A549 (cell line): Measurements from ENCODE around the gene NEK11. TPM values are rescaled to one million over a fixed set of nuclear protein-coding genes. Genes with fewer than 3 reads are reported as not detected.

ENCODE experiments used
- ATAC-seq, 2 experiments: fragments of 200-7000 bp in 1 of 2; fragments of >200 bp in 1 of 2; cut with Nextera tagmentation in 1 of 2; cut with Tn5 transposase in 1 of 2; 3 replicates each; pipeline versions ENCODE4 v1.8.0 to v1.9.1; 2018 to 2020; ENCODE audit warnings: mild to moderate bottlenecking in 1 of 2, moderate library complexity in 1 of 2
- CTCF ChIA-PET: fragments of 300-600 bp; sonication (Branson Sonifier 250); formaldehyde crosslinking; extraction: SDS; loops from one replicate; lab custom pipeline; 2021; ENCODE audit warnings: antibody characterized with exemption, inconsistent platforms; lab: Yijun Ruan, JAX
- POLR2A ChIA-PET: fragments of 350-600 bp; formaldehyde crosslinking; extraction: SDS; loops from one replicate; lab custom pipeline; 2021; ENCODE audit warnings: antibody characterized with exemption, inconsistent platforms; lab: Yijun Ruan, JAX
- DNase-seq, 2 experiments: peaks; one replicate each; pipeline versions ENCODE4 v3.0.0 to v3.0.0-alpha.2; 2011 to 2016; ENCODE audit warnings: low read depth in 1 of 2, low spot score in 1 of 2
- FAIRE-seq: peaks from 2 replicates; lab custom pipeline; 2011; peaks lifted over from hg19 to GRCh38; lab: Jason Lieb, UNC
- H3K27ac ChIP-seq, 2 experiments: fragments of >200 bp; sonication (Bioruptor Twin); formaldehyde crosslinking; 3 replicates each; pipeline ENCODE4 v1.5.1; 2016 to 2017
- H3K4me1 ChIP-seq: fragments of >200 bp; sonication (Bioruptor Twin); formaldehyde crosslinking; 3 replicates; pipeline ENCODE4 v1.6.1; 2016
- H3K4me2 ChIP-seq: fragments of >200 bp; sonication (Bioruptor Twin); formaldehyde crosslinking; 3 replicates; pipeline ENCODE4 v1.6.1; 2016
- H3K4me3 ChIP-seq: fragments of >200 bp; sonication (Bioruptor Twin); formaldehyde crosslinking; 3 replicates; pipeline ENCODE4 v1.5.1; 2016
- H3K9me3 ChIP-seq: fragments of >200 bp; sonication (Bioruptor Twin); formaldehyde crosslinking; 3 replicates; pipeline ENCODE4 v1.6.1; 2016
- CBX2 ChIP-seq: fragments of 200-600 bp; sonication (generic); IDR thresholded peaks from 2 replicates; pipeline ENCODE4 v1.6.1; 2016; ENCODE audit warnings: low read depth, mild to moderate bottlenecking, borderline replicate concordance
- CHD2 ChIP-seq: fragments of 150-350 bp; IDR thresholded peaks from 2 replicates; pipeline ENCODE4 v1.6.1; 2014; ENCODE audit warnings: low read length; ENCODE audit not compliant: partially characterized antibody
- EHF ChIP-seq: fragments of 250-450 bp; sonication (Bioruptor Pico); IDR thresholded peaks from 2 replicates; pipeline ENCODE4 v1.5.0; 2020; ENCODE audit warnings: mild to moderate bottlenecking
- EP300 ChIP-seq, 2 experiments: fragments of >200 bp; sonication (Bioruptor Twin); formaldehyde crosslinking; IDR thresholded peaks; 2 replicates in 1 of 2; 3 replicates in 1 of 2; pipeline ENCODE4 v1.6.1; 2016 to 2017
- FOXS1 ChIP-seq: fragments of 250-450 bp; sonication (Bioruptor Pico); IDR thresholded peaks from 2 replicates; pipeline ENCODE4 v1.5.0; 2020; ENCODE audit warnings: mild to moderate bottlenecking, moderate library complexity
- HEYL ChIP-seq: fragments of 250-450 bp; sonication (Bioruptor Pico); IDR thresholded peaks from 2 replicates; pipeline ENCODE4 v1.8.0; 2021; ENCODE audit warnings: mild to moderate bottlenecking, moderate library complexity
- HOXA7 ChIP-seq: fragments of 250-450 bp; sonication (Bioruptor Pico); IDR thresholded peaks from 2 replicates; pipeline ENCODE4 v1.5.0; 2020; ENCODE audit warnings: mild to moderate bottlenecking, moderate library complexity
- KDM1A ChIP-seq: fragments of 200-600 bp; sonication (generic); IDR thresholded peaks from 2 replicates; pipeline ENCODE4 v1.6.1; 2016; ENCODE audit warnings: low read depth, mild to moderate bottlenecking
- KDM5A ChIP-seq: fragments of 200-600 bp; sonication (generic); IDR thresholded peaks from 2 replicates; pipeline ENCODE4 v1.6.1; 2016; ENCODE audit warnings: antibody characterized with exemption, mild to moderate bottlenecking
- POLR2A ChIP-seq: IDR thresholded peaks from 2 replicates; pipeline ENCODE4 v1.6.1; 2012; ENCODE audit warnings: mild to moderate bottlenecking, low read length
- RARB ChIP-seq: fragments of 250-450 bp; sonication (Bioruptor Pico); IDR thresholded peaks from 2 replicates; pipeline ENCODE4 v1.8.0; 2021; ENCODE audit warnings: mild to moderate bottlenecking, moderate library complexity
- RFX5 ChIP-seq: fragments of 450-650 bp; IDR thresholded peaks from 2 replicates; pipeline ENCODE4 v1.7.1; 2014; ENCODE audit warnings: antibody characterized with exemption, mild to moderate bottlenecking, moderate library complexity
- SREBF2 ChIP-seq: fragments of 450-650 bp; IDR thresholded peaks from 2 replicates; pipeline ENCODE4 v1.6.1; 2014; ENCODE audit warnings: mild to moderate bottlenecking, moderate library complexity
- ZFP36 ChIP-seq: fragments of 450-650 bp; IDR thresholded peaks from 2 replicates; pipeline ENCODE4 v1.6.1; 2014; ENCODE audit warnings: borderline replicate concordance; ENCODE audit not compliant: partially characterized antibody
- WGBS: methylation state at CpG from one replicate; pipeline ENCODE4 v1.1.6; 2017; ENCODE audit errors: missing lambda C conversion rate; 5-methylcytosine and 5-hydroxymethylcytosine counted together
- polyA plus RNA-seq, 4 experiments: library from polyadenylated mRNA; depleted of rRNA in 3 of 4; stranded (reverse); fragments of >200 nt; fragmentation: RNase III in 1 of 4; extraction: RNeasy Plus Mini Kit Qiagen cat#74134 plus additional on column Dnase treatment in 1 of 4; gene quantifications; 2 replicates in 3 of 4; 3 replicates in 1 of 4; pipeline ENCODE4 v1.2.3, GENCODE V29; 2011 to 2017
- TF ChIP-seq, protein P1 (sequence below): fragments of >200 bp; sonication (Bioruptor Twin); formaldehyde crosslinking; IDR thresholded peaks from 3 replicates; pipeline ENCODE4 v1.5.1; 2016
- TF ChIP-seq, protein P2 (sequence below): fragments of >200 bp; sonication (Bioruptor Twin); formaldehyde crosslinking; IDR thresholded peaks from 3 replicates; pipeline ENCODE4 v1.6.1; 2016
- TF ChIP-seq, protein P3 (sequence below): fragments of 200-600 bp; sonication (generic); IDR thresholded peaks from 2 replicates; pipeline ENCODE4 v1.6.1; 2016; ENCODE audit warnings: antibody characterized with exemption, mild to moderate bottlenecking, moderate library complexity
- TF ChIP-seq, protein P4 (sequence below): fragments of 150-350 bp; IDR thresholded peaks from 2 replicates; pipeline ENCODE4 v1.6.1; 2014; ENCODE audit warnings: low read depth, mild to moderate bottlenecking, low read length

Gene NEK11
- polyA plus RNA-seq, 2 of the 4 experiments (the other 2 are of a cell fraction), result 5.8 to 8.9 TPM

DNA sequence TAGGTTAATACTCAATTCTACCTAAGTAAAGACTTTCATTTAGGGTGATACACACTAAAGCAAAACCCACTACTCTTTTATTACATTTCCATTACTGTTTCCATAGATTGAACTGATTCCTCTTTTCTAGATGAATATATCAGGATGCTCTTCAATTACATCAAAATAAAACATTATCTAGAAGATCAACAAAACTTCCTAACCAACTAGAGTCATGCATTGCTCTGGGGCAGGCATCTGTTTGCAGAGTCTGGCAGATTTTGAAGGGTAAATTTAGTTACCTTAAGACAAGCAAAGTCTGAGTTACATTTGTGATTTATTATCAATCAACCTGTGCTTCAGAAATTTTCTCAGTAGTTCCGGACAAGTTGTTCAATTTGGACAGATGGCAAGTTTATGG, 117.1 kb downstream of the NEK11 start:
- ATAC-seq (no peak), FAIRE-seq (no peak), DNase-seq (no peak)
- no peak overlapping the region for H3K4me2 ChIP-seq
- 95% methylated on average over 1 of the region's 1 CpG for WGBS
- H3K9me3 ChIP-seq, result no peaks in the 10 kb centered on the region
- H3K27ac ChIP-seq, result no peak overlapping the region
- POLR2A ChIA-PET, result no interaction called here
- CTCF ChIA-PET, result interaction anchor here (0.5 kb wide), 1 partner anchor 363 kb away, joined by 3 read pairs; no protein-coding TSS in a partner anchor
- TF ChIP-seq EHF (CRISPR knock-in tag), result no peak
- no peak for TF ChIP-seq FOXS1 (CRISPR knock-in tag)
- no peak for TF ChIP-seq KDM5A
- TF ChIP-seq, protein P1, sequence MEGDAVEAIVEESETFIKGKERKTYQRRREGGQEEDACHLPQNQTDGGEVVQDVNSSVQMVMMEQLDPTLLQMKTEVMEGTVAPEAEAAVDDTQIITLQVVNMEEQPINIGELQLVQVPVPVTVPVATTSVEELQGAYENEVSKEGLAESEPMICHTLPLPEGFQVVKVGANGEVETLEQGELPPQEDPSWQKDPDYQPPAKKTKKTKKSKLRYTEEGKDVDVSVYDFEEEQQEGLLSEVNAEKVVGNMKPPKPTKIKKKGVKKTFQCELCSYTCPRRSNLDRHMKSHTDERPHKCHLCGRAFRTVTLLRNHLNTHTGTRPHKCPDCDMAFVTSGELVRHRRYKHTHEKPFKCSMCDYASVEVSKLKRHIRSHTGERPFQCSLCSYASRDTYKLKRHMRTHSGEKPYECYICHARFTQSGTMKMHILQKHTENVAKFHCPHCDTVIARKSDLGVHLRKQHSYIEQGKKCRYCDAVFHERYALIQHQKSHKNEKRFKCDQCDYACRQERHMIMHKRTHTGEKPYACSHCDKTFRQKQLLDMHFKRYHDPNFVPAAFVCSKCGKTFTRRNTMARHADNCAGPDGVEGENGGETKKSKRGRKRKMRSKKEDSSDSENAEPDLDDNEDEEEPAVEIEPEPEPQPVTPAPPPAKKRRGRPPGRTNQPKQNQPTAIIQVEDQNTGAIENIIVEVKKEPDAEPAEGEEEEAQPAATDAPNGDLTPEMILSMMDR, result no peak
- TF ChIP-seq SREBF2, result no peak
- TF ChIP-seq CHD2, result no peak
- no peak for TF ChIP-seq CBX2
- no peak for TF ChIP-seq RFX5
- no peak for TF ChIP-seq RARB (CRISPR knock-in tag)
- no peak for TF ChIP-seq EP300 (IDR thresholded peaks at IDR 0.05)
- no peak overlapping the region for H3K4me3 ChIP-seq
- no peaks in the 10 kb centered on the region for H3K4me1 ChIP-seq

DNA sequence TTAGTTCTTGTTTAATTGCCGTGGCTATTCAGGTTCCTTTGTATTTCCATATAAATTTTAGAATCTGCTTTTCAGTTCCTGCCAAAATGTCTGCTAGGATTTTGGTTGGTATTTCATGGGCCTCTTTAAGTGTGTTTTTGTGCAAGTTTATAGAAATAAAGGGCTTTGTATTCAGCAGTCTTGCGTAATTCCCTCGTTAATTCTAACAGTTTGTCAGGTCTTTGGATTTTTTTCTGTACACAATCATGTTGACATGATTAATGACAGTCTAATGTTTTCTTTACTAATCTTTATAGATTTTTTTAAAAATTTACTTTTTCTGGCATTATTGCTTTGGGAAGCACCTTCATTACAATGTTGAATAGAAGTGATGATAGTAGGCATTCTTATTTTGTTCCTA, 120.9 kb downstream of the NEK11 start:
- Histone ChIP-seq H3K4me3 (no peak overlapping the region), H3K4me2 (no peak overlapping the region), H3K4me1 (no peaks in the 10 kb centered on the region), H3K9me3 (no peaks in the 10 kb centered on the region), H3K27ac (no peak overlapping the region)
- POLR2A ChIA-PET, result no interaction called here
- FAIRE-seq (no peak), ATAC-seq (no peak), DNase-seq (no peak)
- CTCF ChIA-PET, result no interaction called here
- TF ChIP-seq, protein P2, sequence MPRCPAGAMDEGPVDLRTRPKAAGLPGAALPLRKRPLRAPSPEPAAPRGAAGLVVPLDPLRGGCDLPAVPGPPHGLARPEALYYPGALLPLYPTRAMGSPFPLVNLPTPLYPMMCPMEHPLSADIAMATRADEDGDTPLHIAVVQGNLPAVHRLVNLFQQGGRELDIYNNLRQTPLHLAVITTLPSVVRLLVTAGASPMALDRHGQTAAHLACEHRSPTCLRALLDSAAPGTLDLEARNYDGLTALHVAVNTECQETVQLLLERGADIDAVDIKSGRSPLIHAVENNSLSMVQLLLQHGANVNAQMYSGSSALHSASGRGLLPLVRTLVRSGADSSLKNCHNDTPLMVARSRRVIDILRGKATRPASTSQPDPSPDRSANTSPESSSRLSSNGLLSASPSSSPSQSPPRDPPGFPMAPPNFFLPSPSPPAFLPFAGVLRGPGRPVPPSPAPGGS, result no peak
- TF ChIP-seq CHD2 (no peak), HOXA7 (no peak), ZFP36 (no peak), POLR2A (no peak), KDM1A (no peak)
- TF ChIP-seq, protein P3, sequence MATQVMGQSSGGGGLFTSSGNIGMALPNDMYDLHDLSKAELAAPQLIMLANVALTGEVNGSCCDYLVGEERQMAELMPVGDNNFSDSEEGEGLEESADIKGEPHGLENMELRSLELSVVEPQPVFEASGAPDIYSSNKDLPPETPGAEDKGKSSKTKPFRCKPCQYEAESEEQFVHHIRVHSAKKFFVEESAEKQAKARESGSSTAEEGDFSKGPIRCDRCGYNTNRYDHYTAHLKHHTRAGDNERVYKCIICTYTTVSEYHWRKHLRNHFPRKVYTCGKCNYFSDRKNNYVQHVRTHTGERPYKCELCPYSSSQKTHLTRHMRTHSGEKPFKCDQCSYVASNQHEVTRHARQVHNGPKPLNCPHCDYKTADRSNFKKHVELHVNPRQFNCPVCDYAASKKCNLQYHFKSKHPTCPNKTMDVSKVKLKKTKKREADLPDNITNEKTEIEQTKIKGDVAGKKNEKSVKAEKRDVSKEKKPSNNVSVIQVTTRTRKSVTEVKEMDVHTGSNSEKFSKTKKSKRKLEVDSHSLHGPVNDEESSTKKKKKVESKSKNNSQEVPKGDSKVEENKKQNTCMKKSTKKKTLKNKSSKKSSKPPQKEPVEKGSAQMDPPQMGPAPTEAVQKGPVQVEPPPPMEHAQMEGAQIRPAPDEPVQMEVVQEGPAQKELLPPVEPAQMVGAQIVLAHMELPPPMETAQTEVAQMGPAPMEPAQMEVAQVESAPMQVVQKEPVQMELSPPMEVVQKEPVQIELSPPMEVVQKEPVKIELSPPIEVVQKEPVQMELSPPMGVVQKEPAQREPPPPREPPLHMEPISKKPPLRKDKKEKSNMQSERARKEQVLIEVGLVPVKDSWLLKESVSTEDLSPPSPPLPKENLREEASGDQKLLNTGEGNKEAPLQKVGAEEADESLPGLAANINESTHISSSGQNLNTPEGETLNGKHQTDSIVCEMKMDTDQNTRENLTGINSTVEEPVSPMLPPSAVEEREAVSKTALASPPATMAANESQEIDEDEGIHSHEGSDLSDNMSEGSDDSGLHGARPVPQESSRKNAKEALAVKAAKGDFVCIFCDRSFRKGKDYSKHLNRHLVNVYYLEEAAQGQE, result no peak
- whole genome bisulfite sequencing, result 84% methylated on average over 3 of the region's 3 CpGs

DNA sequence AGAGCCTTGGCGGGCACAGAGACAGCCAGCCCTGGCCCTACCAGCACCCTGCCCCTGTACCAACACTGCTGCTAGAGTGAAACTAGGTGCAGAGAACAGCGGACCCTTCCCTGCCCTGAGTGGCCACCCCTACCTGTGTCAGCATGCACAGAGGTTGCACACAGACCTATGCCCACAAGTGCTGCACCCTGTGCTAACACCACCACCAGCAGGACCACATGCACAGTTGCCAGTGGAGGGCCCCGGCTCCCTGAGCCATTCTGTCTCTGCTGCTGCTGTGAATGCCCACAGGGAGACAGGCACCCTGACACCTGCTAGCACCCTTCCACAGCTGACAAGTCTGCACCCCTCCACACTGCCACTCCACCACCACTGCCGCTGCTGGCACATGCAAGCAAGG, 131.8 kb downstream of the NEK11 start:
- TF ChIP-seq EHF (CRISPR knock-in tag) (no peak), ZFP36 (no peak), HEYL (no peak), HOXA7 (no peak)
- TF ChIP-seq, protein P4, sequence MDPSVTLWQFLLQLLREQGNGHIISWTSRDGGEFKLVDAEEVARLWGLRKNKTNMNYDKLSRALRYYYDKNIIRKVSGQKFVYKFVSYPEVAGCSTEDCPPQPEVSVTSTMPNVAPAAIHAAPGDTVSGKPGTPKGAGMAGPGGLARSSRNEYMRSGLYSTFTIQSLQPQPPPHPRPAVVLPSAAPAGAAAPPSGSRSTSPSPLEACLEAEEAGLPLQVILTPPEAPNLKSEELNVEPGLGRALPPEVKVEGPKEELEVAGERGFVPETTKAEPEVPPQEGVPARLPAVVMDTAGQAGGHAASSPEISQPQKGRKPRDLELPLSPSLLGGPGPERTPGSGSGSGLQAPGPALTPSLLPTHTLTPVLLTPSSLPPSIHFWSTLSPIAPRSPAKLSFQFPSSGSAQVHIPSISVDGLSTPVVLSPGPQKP, result no peak
- TF ChIP-seq, protein P3, result no peak
- no peaks in the 10 kb centered on the region for H3K4me1 ChIP-seq
- H3K27ac ChIP-seq, result no peak overlapping the region
- FAIRE-seq (no peak), DNase-seq (no peak), ATAC-seq (no peak)
- CTCF ChIA-PET, result interaction anchor here (0.5 kb wide), 1 partner anchor 22 kb away, joined by 5 read pairs; no protein-coding TSS in a partner anchor
- POLR2A ChIA-PET, result no interaction called here
- no peak overlapping the region for H3K4me3 ChIP-seq
- H3K9me3 ChIP-seq, result no peaks in the 10 kb centered on the region
- 80% methylated on average over 1 of the region's 4 CpGs for WGBS
- H3K4me2 ChIP-seq, result no peak overlapping the region
